Measurements from ENCODE around the gene CEP128. TPM values are rescaled to one million over a fixed set of nuclear protein-coding genes. Genes with fewer than 3 reads are reported as not detected.

The CEP128 gene
- polyA plus RNA-seq, 3 donors from 2014 or later: 1.6 to 5.0 (median 2.0) TPM

- H3K4me3 Mint-ChIP-seq: no peak overlapping the region
These were observed 365.1 kb downstream of the CEP128 start for GRCh38 chr14:80576401-80576800.

GRCh38 chr14:80575763-80576162 is 365.8 kb downstream of the CEP128 start:
- Mint-ChIP-seq H3K36me3 (peaks cover 0 to 16% (median 0%) of the 10 kb centered on the region in 3 donors), H3K27ac (no peak overlapping the region), H3K9me3 (peaks cover 0 to 4% (median 0%) of the 10 kb centered on the region in 6 donors), H3K4me1 (no peaks in the 10 kb centered on the region), H3K4me3 (no peak overlapping the region), H3K27me3 (ENCODE audit: low read depth in 3 of 3) (no peaks in the 10 kb centered on the region)
- DNase-seq: no peak

More at GRCh38 chr14:80576401-80576800, 365.1 kb downstream of the CEP128 start:
- Mint-ChIP-seq H3K36me3 (peaks cover 0 to 16% (median 0%) of the 10 kb centered on the region in 3 donors), H3K9me3 (peaks cover 0 to 4% (median under 1%) of the 10 kb centered on the region in 6 donors), H3K27ac (no peak overlapping the region), H3K27me3 (ENCODE audit: low read depth in 3 of 3) (no peaks in the 10 kb centered on the region), H3K4me1 (no peaks in the 10 kb centered on the region)
- DNase-seq: no peak

GRCh38 chr14:80572666-80573065 is 368.9 kb downstream of the CEP128 start:
- Mint-ChIP-seq H3K27me3 (ENCODE audit: low read depth in 3 of 3) (no peaks in the 10 kb centered on the region), H3K36me3 (peaks cover 0 to 4% (median under 1%) of the 10 kb centered on the region in 3 donors), H3K27ac (no peak overlapping the region), H3K9me3 (peaks cover 0 to 5% (median 2%) of the 10 kb centered on the region in 6 donors), H3K4me3 (no peak overlapping the region), H3K4me1 (no peaks in the 10 kb centered on the region)
- no peak for DNase-seq

- Mint-ChIP-seq H3K27ac (no peak overlapping the region), H3K9me3 (peaks cover 0 to 14% (median 1%) of the 10 kb centered on the region in 6 donors), H3K4me1 (no peaks in the 10 kb centered on the region), H3K36me3 (peaks cover 0 to 8% (median 3%) of the 10 kb centered on the region in 3 donors), H3K4me3 (no peak overlapping the region), H3K27me3 (ENCODE audit: low read depth in 3 of 3) (peaks cover 0 to 2% (median under 1%) of the 10 kb centered on the region in 3 donors)
- DNase-seq: no peak
These were observed 370.6 kb downstream of the CEP128 start for GRCh38 chr14:80570930-80571298.

- Mint-ChIP-seq H3K4me3 (no peak overlapping the region), H3K27ac (no peak overlapping the region), H3K4me1 (no peaks in the 10 kb centered on the region), H3K36me3 (peaks cover 0 to 8% (median 3%) of the 10 kb centered on the region in 3 donors), H3K9me3 (peaks cover 0 to 20% (median 1%) of the 10 kb centered on the region in 6 donors), H3K27me3 (ENCODE audit: low read depth in 3 of 3) (peaks cover 2% of the 10 kb centered on the region in 3 donors)
- DNase-seq: no peak
These were observed 373.5 kb downstream of the CEP128 start for GRCh38 chr14:80567905-80568536.

GRCh38 chr14:80565001-80565400 is 376.5 kb downstream of the CEP128 start:
- no peak overlapping the region for H3K4me3 Mint-ChIP-seq
- no peaks in the 10 kb centered on the region for H3K4me1 Mint-ChIP-seq
- H3K9me3 Mint-ChIP-seq: peaks cover 0 to 20% (median 2%) of the 10 kb centered on the region in 6 donors
- DNase-seq: no peak
- no peak overlapping the region for H3K27ac Mint-ChIP-seq
- H3K36me3 Mint-ChIP-seq: peaks cover 0 to 8% (median 3%) of the 10 kb centered on the region in 3 donors
- peaks cover 2 to 5% (median 2%) of the 10 kb centered on the region in 3 donors for H3K27me3 Mint-ChIP-seq (ENCODE audit: low read depth in 3 of 3)

GRCh38 chr14:80564051-80564450 is 377.5 kb downstream of the CEP128 start:
- H3K9me3 Mint-ChIP-seq: peaks cover 0 to 16% (median 2%) of the 10 kb centered on the region in 6 donors
- H3K4me1 Mint-ChIP-seq: no peaks in the 10 kb centered on the region
- no peak overlapping the region for H3K27ac Mint-ChIP-seq
- peaks cover 2 to 5% (median 2%) of the 10 kb centered on the region in 3 donors for H3K27me3 Mint-ChIP-seq (ENCODE audit: low read depth in 3 of 3)
- DNase-seq: no peak
- peaks cover 0 to 4% (median 3%) of the 10 kb centered on the region in 3 donors for H3K36me3 Mint-ChIP-seq
- no peak overlapping the region for H3K4me3 Mint-ChIP-seq

- H3K4me3 Mint-ChIP-seq: no peak overlapping the region
- H3K9me3 Mint-ChIP-seq: peaks cover 0 to 6% (median 1%) of the 10 kb centered on the region in 6 donors
- H3K4me1 Mint-ChIP-seq: no peaks in the 10 kb centered on the region
- H3K36me3 Mint-ChIP-seq: peaks cover 0 to 5% (median 0%) of the 10 kb centered on the region in 3 donors
- H3K27me3 Mint-ChIP-seq (ENCODE audit: low read depth in 3 of 3): peaks cover 0 to 5% (median 2%) of the 10 kb centered on the region in 3 donors
- no peak for DNase-seq
- no peak overlapping the region for H3K27ac Mint-ChIP-seq
These were observed 380.5 kb downstream of the CEP128 start for GRCh38 chr14:80560800-80561657.

- Mint-ChIP-seq H3K4me3 (no peak overlapping the region), H3K4me1 (no peaks in the 10 kb centered on the region), H3K27ac (no peak overlapping the region), H3K36me3 (peaks cover 0 to 5% (median 0%) of the 10 kb centered on the region in 3 donors), H3K27me3 (ENCODE audit: low read depth in 3 of 3) (peaks cover 0 to 3% (median 2%) of the 10 kb centered on the region in 3 donors), H3K9me3 (peaks cover 0 to 3% (median under 1%) of the 10 kb centered on the region in 6 donors)
- DNase-seq: no peak
These were observed 387.4 kb downstream of the CEP128 start for GRCh38 chr14:80554139-80554538.

- no peaks in the 10 kb centered on the region for H3K4me1 Mint-ChIP-seq
- H3K27ac Mint-ChIP-seq: no peak overlapping the region
- no peaks in the 10 kb centered on the region for H3K36me3 Mint-ChIP-seq
- H3K4me3 Mint-ChIP-seq: no peak overlapping the region
- peaks cover 0 to 9% (median 3%) of the 10 kb centered on the region in 6 donors for H3K9me3 Mint-ChIP-seq
- no peak for DNase-seq
- H3K27me3 Mint-ChIP-seq (ENCODE audit: low read depth in 3 of 3): peaks cover 0 to 2% (median 0%) of the 10 kb centered on the region in 3 donors
These were observed 392.4 kb downstream of the CEP128 start for GRCh38 chr14:80549141-80549540.

- H3K9me3 Mint-ChIP-seq: peaks cover 0 to 16% (median 6%) of the 10 kb centered on the region in 6 donors
- peaks cover 0 to 3% (median 0%) of the 10 kb centered on the region in 3 donors for H3K36me3 Mint-ChIP-seq
- H3K27ac Mint-ChIP-seq: no peak overlapping the region
- DNase-seq: no peak
- no peaks in the 10 kb centered on the region for H3K27me3 Mint-ChIP-seq (ENCODE audit: low read depth in 3 of 3)
- H3K4me3 Mint-ChIP-seq: no peak overlapping the region
- no peaks in the 10 kb centered on the region for H3K4me1 Mint-ChIP-seq
These were observed 395.3 kb downstream of the CEP128 start for GRCh38 chr14:80545935-80546854.

GRCh38 chr14:80544366-80544765 is 397.2 kb downstream of the CEP128 start:
- Mint-ChIP-seq H3K4me3 (no peak overlapping the region), H3K4me1 (no peaks in the 10 kb centered on the region), H3K36me3 (peaks cover 0 to 8% (median 3%) of the 10 kb centered on the region in 3 donors), H3K27me3 (ENCODE audit: low read depth in 3 of 3) (no peaks in the 10 kb centered on the region), H3K9me3 (peaks cover 0 to 32% (median 19%) of the 10 kb centered on the region in 6 donors), H3K27ac (no peak overlapping the region)
- no peak for DNase-seq

GRCh38 chr14:80543211-80543610 is 398.3 kb downstream of the CEP128 start:
- H3K4me1 Mint-ChIP-seq: no peaks in the 10 kb centered on the region
- peaks cover 0 to 2% (median 0%) of the 10 kb centered on the region in 3 donors for H3K27me3 Mint-ChIP-seq (ENCODE audit: low read depth in 3 of 3)
- peaks cover 3 to 13% (median 4%) of the 10 kb centered on the region in 3 donors for H3K36me3 Mint-ChIP-seq
- peaks cover 1 to 41% (median 23%) of the 10 kb centered on the region in 6 donors for H3K9me3 Mint-ChIP-seq
- H3K27ac Mint-ChIP-seq: no peak overlapping the region
- no peak for DNase-seq
- no peak overlapping the region for H3K4me3 Mint-ChIP-seq

All from immature natural killer cell (primary cell).